Colonic mucosa (tissue), 4 donors: ENCODE results near the gene SKAP2. TPM values are rescaled to one million over a fixed set of nuclear protein-coding genes. Genes with fewer than 3 reads are reported as not detected.

ENCODE experiments used
- DNase-seq: peaks from one replicate; pipeline ENCODE4 v3.0.0-alpha.2; 2020
- H3K27ac ChIP-seq: fragments of 200-600 bp; one replicate; pipeline ENCODE4 v1.8.0; 2021
- H3K27me3 ChIP-seq: fragments of 200-600 bp; one replicate; pipeline ENCODE4 v1.8.0; 2021
- H3K36me3 ChIP-seq: fragments of 200-600 bp; one replicate; pipeline ENCODE4 v1.8.0; 2021
- H3K4me1 ChIP-seq: fragments of 200-600 bp; one replicate; pipeline ENCODE4 v1.8.0; 2021; ENCODE audit warnings: mild to moderate bottlenecking
- H3K4me3 ChIP-seq: fragments of 200-600 bp; one replicate; pipeline ENCODE4 v1.8.0; 2021
- H3K9ac ChIP-seq, 2 donors: one replicate each; pipeline ENCODE4 v1.7.0; 2013; ENCODE audit warnings: control low read depth in 2 of 2, low read depth in 2 of 2, low read length in 2 of 2
- H3K9me3 ChIP-seq: fragments of 200-600 bp; one replicate; pipeline ENCODE4 v1.8.0; 2021
- CTCF ChIP-seq: fragments of 200-600 bp; IDR thresholded peaks from one replicate; pipeline ENCODE4 v1.8.0; 2022; ENCODE audit warnings: antibody characterized with exemption, mild to moderate bottlenecking
- intact Hi-C: fragments of 100-400 bp; cut with DNase I; formaldehyde crosslinking; loops from one replicate; pipeline ENCODE4 v1.14.1; 2022
- total RNA-seq, 2 donors: library from RNA; stranded (reverse); fragmentation: NEBNext Ultra II Directional in 1 of 2; extraction: Animal tissue kit (Norgen Biotek cat#: 25700) in 1 of 2; gene quantifications; one replicate each; pipeline ENCODE4 v1.2.1, GENCODE V29; 2021
- donor health status: healthy.
- donor health status: DM: no; HTN: no; CAD: no.
- donor health status: DM: no; HTN: no; CAD: no.

The SKAP2 gene
- total RNA-seq, 2 donors from 2014 or later, result 41.6 to 46.9 TPM

GRCh38 chr7:26813432-26813831, 51.0 kb downstream of the SKAP2 start:
- no peak for TF ChIP-seq CTCF
- Histone ChIP-seq H3K27me3 (no peaks in the 10 kb centered on the region), H3K9me3 (no peaks in the 10 kb centered on the region), H3K36me3 (no peaks in the 10 kb centered on the region), H3K9ac (no peak overlapping the region), H3K4me3 (no peak overlapping the region), H3K4me1 (no peaks in the 10 kb centered on the region), H3K27ac (no peak overlapping the region)
- intact Hi-C loops, result no loop called here
- no peak for DNase-seq

GRCh38 chr7:26794541-26794940, 69.8 kb downstream of the SKAP2 start:
- Histone ChIP-seq H3K4me3 (no peak overlapping the region), H3K36me3 (no peaks in the 10 kb centered on the region), H3K27ac (no peak overlapping the region), H3K27me3 (no peaks in the 10 kb centered on the region), H3K4me1 (no peaks in the 10 kb centered on the region), H3K9me3 (no peaks in the 10 kb centered on the region), H3K9ac (no peak overlapping the region)
- no peak for DNase-seq
- intact Hi-C loops, result no loop called here
- no peak for TF ChIP-seq CTCF

- no peak for DNase-seq
- no peak for TF ChIP-seq CTCF
- Histone ChIP-seq H3K27ac (no peak overlapping the region), H3K9me3 (no peaks in the 10 kb centered on the region), H3K4me3 (no peak overlapping the region), H3K36me3 (no peaks in the 10 kb centered on the region), H3K9ac (no peak overlapping the region), H3K4me1 (no peaks in the 10 kb centered on the region), H3K27me3 (no peaks in the 10 kb centered on the region)
- intact Hi-C loops, result no loop called here
Measured at GRCh38 chr7:26792576-26792975, 71.8 kb downstream of the SKAP2 start.

- H3K27me3 ChIP-seq, result no peaks in the 10 kb centered on the region
- no peaks in the 10 kb centered on the region for H3K36me3 ChIP-seq
- H3K9me3 ChIP-seq, result no peaks in the 10 kb centered on the region
- H3K4me1 ChIP-seq, result no peaks in the 10 kb centered on the region
- TF ChIP-seq CTCF, result no peak
- intact Hi-C loops, result no loop called here
- no peak overlapping the region for H3K9ac ChIP-seq
- H3K4me3 ChIP-seq, result no peak overlapping the region
- H3K27ac ChIP-seq, result no peak overlapping the region
- no peak for DNase-seq
Measured at GRCh38 chr7:26792006-26792405, 72.4 kb downstream of the SKAP2 start.

- Histone ChIP-seq H3K4me1 (no peaks in the 10 kb centered on the region), H3K9me3 (no peaks in the 10 kb centered on the region), H3K27ac (no peak overlapping the region), H3K27me3 (no peaks in the 10 kb centered on the region), H3K9ac (no peak overlapping the region), H3K36me3 (no peaks in the 10 kb centered on the region), H3K4me3 (no peak overlapping the region)
- intact Hi-C loops, result no loop called here
- no peak for DNase-seq
- TF ChIP-seq CTCF, result no peak
Measured at GRCh38 chr7:26789481-26790184, 74.8 kb downstream of the SKAP2 start.
